Measurements from ENCODE around the gene ZNF25.
"Not testable (repeated sequence)": the region's sequence is repeated elsewhere in the genome, so short reads cannot be mapped to it uniquely, and the experiment has no call there.

Gene ZNF25

GRCh38 chr10:37937864-37938263 lies 38.6 kb downstream of the ZNF25 start:
- DNase-seq: no peak

GRCh38 chr10:37934791-37935190 lies 41.7 kb downstream of the ZNF25 start:
- DNase-seq: no peak

GRCh38 chr10:37930423-37930822 lies 46.0 kb downstream of the ZNF25 start:
- no peak for DNase-seq

GRCh38 chr10:37908165-37908564 lies 68.3 kb downstream of the ZNF25 start:
- not testable (repeated sequence) for DNase-seq

GRCh38 chr10:37906382-37906781 lies 70.1 kb downstream of the ZNF25 start:
- no peak for DNase-seq
